WTC11 (cell line): ENCODE measurements around the gene COL12A1. TPM values are rescaled to one million over a fixed set of nuclear protein-coding genes. Genes with fewer than 3 reads are reported as not detected.

Experiments
- ATAC-seq: fragments of 200-7000 bp; cut with Tn5 transposase; 2 replicates; pipeline ENCODE4 v1.10.0; 2021; ENCODE audit warnings: mild to moderate bottlenecking, moderate library complexity
- CTCF ChIA-PET: fragments of 300-600 bp; sonication (Branson Sonifier 250); formaldehyde crosslinking; loops from one replicate; lab custom pipeline; 2021; ENCODE audit warnings: antibody characterized with exemption; lab: Charles Lee
- POLR2A ChIA-PET: fragments of 350-600 bp; sonication (Branson Sonifier 250); formaldehyde crosslinking; loops from one replicate; lab custom pipeline; 2021; ENCODE audit warnings: antibody characterized with exemption; lab: Charles Lee
- DNase-seq: peaks from one replicate; pipeline ENCODE4 v3.0.0; 2021; ENCODE audit warnings: low spot score
- H3K27ac Mint-ChIP-seq: 2 replicates; pipeline ENCODE4 v1.8.0; 2021; ENCODE audit warnings: mixed read lengths
- H3K27me3 Mint-ChIP-seq: 2 replicates; pipeline ENCODE4 v1.8.0; 2021; ENCODE audit warnings: low read depth, mild to moderate bottlenecking, moderate library complexity, mixed read lengths
- H3K36me3 Mint-ChIP-seq: 2 replicates; pipeline ENCODE4 v1.8.0; 2021; ENCODE audit warnings: mixed read lengths
- H3K4me1 Mint-ChIP-seq: 2 replicates; pipeline ENCODE4 v1.8.0; 2022; ENCODE audit warnings: mixed read lengths
- H3K4me3 Mint-ChIP-seq: 2 replicates; pipeline ENCODE4 v1.8.0; 2021; ENCODE audit warnings: mild to moderate bottlenecking, moderate library complexity, mixed read lengths
- H3K9me3 Mint-ChIP-seq: 2 replicates; pipeline ENCODE4 v1.8.0; 2021; ENCODE audit warnings: mixed read lengths
- AR ChIP-seq: fragments of 250-450 bp; sonication (Bioruptor Pico); IDR thresholded peaks from 2 replicates; pipeline ENCODE4 v1.9.0; 2021; ENCODE audit warnings: mild to moderate bottlenecking
- CBFB ChIP-seq: sonication (generic); formaldehyde crosslinking; IDR thresholded peaks from 2 replicates; pipeline ENCODE4 v1.8.1; 2022; ENCODE audit warnings: mild to moderate bottlenecking, low read depth, missing genetic modification reagents
- CDX4 ChIP-seq: fragments of 250-450 bp; sonication (Bioruptor Pico); IDR thresholded peaks from 2 replicates; pipeline ENCODE4 v1.9.0; 2021; ENCODE audit warnings: moderate library complexity, mild to moderate bottlenecking, inconsistent platforms, borderline replicate concordance
- CREM ChIP-seq: sonication (generic); formaldehyde crosslinking; IDR thresholded peaks from 2 replicates; pipeline ENCODE4 v1.8.1; 2022; ENCODE audit warnings: mild to moderate bottlenecking, missing genetic modification reagents, moderate library complexity
- E2F1 ChIP-seq: sonication (generic); formaldehyde crosslinking; IDR thresholded peaks from 2 replicates; pipeline ENCODE4 v1.8.0; 2022; ENCODE audit warnings: mild to moderate bottlenecking, missing genetic modification reagents
- ETV6 ChIP-seq: sonication (generic); formaldehyde crosslinking; IDR thresholded peaks from 2 replicates; pipeline ENCODE4 v1.8.1; 2022; ENCODE audit warnings: mild to moderate bottlenecking, missing genetic modification reagents
- FOXJ3 ChIP-seq: sonication (generic); formaldehyde crosslinking; IDR thresholded peaks from 2 replicates; pipeline ENCODE4 v1.9.0; 2021; ENCODE audit warnings: missing genetic modification reagents, mild to moderate bottlenecking, borderline replicate concordance
- FOXK1 ChIP-seq: sonication (generic); formaldehyde crosslinking; IDR thresholded peaks from 2 replicates; pipeline ENCODE4 v1.8.0; 2022; ENCODE audit warnings: mild to moderate bottlenecking, moderate library complexity, missing genetic modification reagents
- IRF2 ChIP-seq: sonication (generic); formaldehyde crosslinking; IDR thresholded peaks from 2 replicates; pipeline ENCODE4 v1.8.0; 2022; ENCODE audit warnings: low read depth, missing genetic modification reagents, borderline replicate concordance
- JUN ChIP-seq: sonication (generic); formaldehyde crosslinking; IDR thresholded peaks from 2 replicates; pipeline ENCODE4 v1.8.0; 2023; ENCODE audit warnings: mild to moderate bottlenecking, missing genetic modification reagents
- NR2C2 ChIP-seq: sonication (generic); formaldehyde crosslinking; IDR thresholded peaks from 2 replicates; pipeline ENCODE4 v1.8.0; 2022; ENCODE audit warnings: mild to moderate bottlenecking, missing genetic modification reagents
- RELA ChIP-seq: sonication (generic); formaldehyde crosslinking; IDR thresholded peaks from 2 replicates; pipeline ENCODE4 v1.8.1; 2022; ENCODE audit warnings: missing genetic modification reagents, mild to moderate bottlenecking, borderline replicate concordance
- SMAD4 ChIP-seq: sonication (generic); formaldehyde crosslinking; IDR thresholded peaks from 2 replicates; pipeline ENCODE4 v1.8.0; 2022; ENCODE audit warnings: mild to moderate bottlenecking, missing genetic modification reagents
- SP1 ChIP-seq: sonication (generic); formaldehyde crosslinking; conservative IDR thresholded peaks from 2 replicates; pipeline ENCODE4 v1.8.1; 2022; ENCODE audit warnings: missing genetic modification reagents
- TEAD4 ChIP-seq: sonication (generic); formaldehyde crosslinking; IDR thresholded peaks from 2 replicates; pipeline ENCODE4 v1.8.0; 2022; ENCODE audit warnings: mild to moderate bottlenecking, missing genetic modification reagents
- USF2 ChIP-seq: sonication (generic); formaldehyde crosslinking; IDR thresholded peaks from 2 replicates; pipeline ENCODE4 v1.8.1; 2023; ENCODE audit warnings: mild to moderate bottlenecking, missing genetic modification reagents, moderate library complexity
- ZNF121 ChIP-seq: sonication (generic); formaldehyde crosslinking; IDR thresholded peaks from 2 replicates; pipeline ENCODE4 v1.8.0; 2023; ENCODE audit warnings: missing genetic modification reagents
- ZNF138 ChIP-seq: sonication (generic); formaldehyde crosslinking; conservative IDR thresholded peaks from 2 replicates; pipeline ENCODE4 v1.8.1; 2022; ENCODE audit warnings: mild to moderate bottlenecking, moderate library complexity, missing genetic modification reagents
- total RNA-seq: library from RNA; stranded (reverse); gene quantifications from 3 replicates; pipeline ENCODE4 v1.2.3, GENCODE V29; 2021
- TF ChIP-seq, protein P1 (sequence below): sonication (generic); formaldehyde crosslinking; conservative IDR thresholded peaks from 2 replicates; pipeline ENCODE4 v1.8.1; 2022; ENCODE audit warnings: mild to moderate bottlenecking, missing genetic modification reagents
- TF ChIP-seq, protein P2 (sequence below): sonication (generic); formaldehyde crosslinking; IDR thresholded peaks from 2 replicates; pipeline ENCODE4 v1.8.0; 2022; ENCODE audit warnings: mild to moderate bottlenecking, missing genetic modification reagents
- TF ChIP-seq, protein P3 (sequence below): sonication (generic); formaldehyde crosslinking; IDR thresholded peaks from 2 replicates; pipeline ENCODE4 v1.8.0; 2022; ENCODE audit warnings: mild to moderate bottlenecking, missing genetic modification reagents

Gene COL12A1
- total RNA-seq, 1 experiment from 2014 or later, result 1.1 TPM

GRCh38 chr6:75077701-75078100, 128.2 kb downstream of the COL12A1 start:
- POLR2A ChIA-PET, result no interaction called here
- CTCF ChIA-PET, result no interaction called here
- Mint-ChIP-seq H3K4me1 (peaks cover 7% of the 10 kb centered on the region), H3K27ac (no peak overlapping the region), H3K27me3 (no peaks in the 10 kb centered on the region), H3K36me3 (no peaks in the 10 kb centered on the region), H3K9me3 (no peaks in the 10 kb centered on the region), H3K4me3 (no peak overlapping the region)
- ATAC-seq (no peak), DNase-seq (no peak)
- TF ChIP-seq SMAD4 (no peak), AR (CRISPR knock-in tag) (no peak), ZNF138 (CRISPR knock-in tag) (no peak), TEAD4 (no peak), ZNF121 (CRISPR knock-in tag) (no peak), E2F1 (CRISPR knock-in tag) (no peak), USF2 (CRISPR knock-in tag) (no peak), JUN (CRISPR knock-in tag) (no peak), FOXJ3 (no peak)
- TF ChIP-seq, protein P1, sequence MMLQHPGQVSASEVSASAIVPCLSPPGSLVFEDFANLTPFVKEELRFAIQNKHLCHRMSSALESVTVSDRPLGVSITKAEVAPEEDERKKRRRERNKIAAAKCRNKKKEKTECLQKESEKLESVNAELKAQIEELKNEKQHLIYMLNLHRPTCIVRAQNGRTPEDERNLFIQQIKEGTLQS (CRISPR knock-in tag), result no peak

DNA sequence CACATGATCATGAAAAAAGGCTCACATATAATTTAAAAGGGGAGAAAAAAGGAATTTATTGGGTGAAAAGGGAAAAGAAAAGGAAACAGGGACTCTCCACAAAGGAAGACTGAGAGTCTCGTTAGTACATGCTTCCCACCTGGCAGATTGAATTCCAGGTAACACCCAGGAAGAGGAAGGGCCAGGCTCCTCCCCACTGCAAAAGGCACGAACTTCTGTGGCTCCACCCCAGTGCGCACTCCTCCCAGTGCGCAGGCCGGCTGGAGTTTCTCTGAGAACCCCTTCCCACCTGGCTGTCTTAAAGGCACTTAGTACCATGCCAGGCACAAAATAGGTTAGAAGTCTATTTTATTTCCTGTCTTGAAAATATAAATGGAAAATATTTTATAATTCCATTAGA, 129.8 kb downstream of the COL12A1 start:
- Mint-ChIP-seq H3K27me3 (no peaks in the 10 kb centered on the region), H3K4me1 (peaks cover 7% of the 10 kb centered on the region), H3K36me3 (no peaks in the 10 kb centered on the region), H3K4me3 (no peak overlapping the region), H3K27ac (no peak overlapping the region), H3K9me3 (no peaks in the 10 kb centered on the region)
- no peak for TF ChIP-seq ZNF121 (CRISPR knock-in tag)
- TF ChIP-seq IRF2 (CRISPR knock-in tag), result no peak
- no peak for TF ChIP-seq ETV6 (CRISPR knock-in tag)
- no peak for TF ChIP-seq CREM (CRISPR knock-in tag)
- no peak for TF ChIP-seq NR2C2
- no peak for TF ChIP-seq RELA (CRISPR knock-in tag)
- no peak for TF ChIP-seq FOXK1 (CRISPR knock-in tag)
- TF ChIP-seq SP1, result no peak
- TF ChIP-seq CDX4 (CRISPR knock-in tag), result no peak
- ATAC-seq, result no peak
- POLR2A ChIA-PET, result no interaction called here
- no peak for DNase-seq
- CTCF ChIA-PET, result no interaction called here

- ATAC-seq, result no peak
- H3K36me3 Mint-ChIP-seq, result no peaks in the 10 kb centered on the region
- TF ChIP-seq, protein P2, sequence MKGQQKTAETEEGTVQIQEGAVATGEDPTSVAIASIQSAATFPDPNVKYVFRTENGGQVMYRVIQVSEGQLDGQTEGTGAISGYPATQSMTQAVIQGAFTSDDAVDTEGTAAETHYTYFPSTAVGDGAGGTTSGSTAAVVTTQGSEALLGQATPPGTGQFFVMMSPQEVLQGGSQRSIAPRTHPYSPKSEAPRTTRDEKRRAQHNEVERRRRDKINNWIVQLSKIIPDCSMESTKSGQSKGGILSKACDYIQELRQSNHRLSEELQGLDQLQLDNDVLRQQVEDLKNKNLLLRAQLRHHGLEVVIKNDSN (CRISPR knock-in tag), result no peak
- no peak for TF ChIP-seq CBFB (CRISPR knock-in tag)
- TF ChIP-seq, protein P3, sequence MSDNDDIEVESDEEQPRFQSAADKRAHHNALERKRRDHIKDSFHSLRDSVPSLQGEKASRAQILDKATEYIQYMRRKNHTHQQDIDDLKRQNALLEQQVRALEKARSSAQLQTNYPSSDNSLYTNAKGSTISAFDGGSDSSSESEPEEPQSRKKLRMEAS (CRISPR knock-in tag), result no peak
- TF ChIP-seq, all 79 proteins: peak for 0
- Mint-ChIP-seq H3K9me3 (peaks cover 18% of the 10 kb centered on the region), H3K27ac (no peak overlapping the region), H3K4me1 (peaks cover 13% of the 10 kb centered on the region), H3K27me3 (no peaks in the 10 kb centered on the region), H3K4me3 (no peak overlapping the region)
- no peak for DNase-seq
- POLR2A ChIA-PET, result no interaction called here
- CTCF ChIA-PET, result no interaction called here
Observed at GRCh38 chr6:75070244-75070643, 135.6 kb downstream of the COL12A1 start.
